AG10803 (cell line): Measurements from ENCODE around the gene TMBIM1.
A peak's percentile ranks its signal among the peaks of the same experiment; 100 is the strongest.

Experiments
- DNase-seq: peaks from one replicate; pipeline ENCODE4 v3.0.0; 2010; ENCODE audit warnings: low read depth
- H3K4me3 ChIP-seq: 2 replicates; pipeline ENCODE4 v1.5.1; 2011; ENCODE audit warnings: mild to moderate bottlenecking, low read length, control low read depth
- TF ChIP-seq, protein P1 (sequence below): conservative IDR thresholded peaks from 2 replicates; pipeline ENCODE4 v1.5.1; 2011; ENCODE audit warnings: mild to moderate bottlenecking, low read length, control low read depth, inconsistent platforms

The TMBIM1 gene

DNA sequence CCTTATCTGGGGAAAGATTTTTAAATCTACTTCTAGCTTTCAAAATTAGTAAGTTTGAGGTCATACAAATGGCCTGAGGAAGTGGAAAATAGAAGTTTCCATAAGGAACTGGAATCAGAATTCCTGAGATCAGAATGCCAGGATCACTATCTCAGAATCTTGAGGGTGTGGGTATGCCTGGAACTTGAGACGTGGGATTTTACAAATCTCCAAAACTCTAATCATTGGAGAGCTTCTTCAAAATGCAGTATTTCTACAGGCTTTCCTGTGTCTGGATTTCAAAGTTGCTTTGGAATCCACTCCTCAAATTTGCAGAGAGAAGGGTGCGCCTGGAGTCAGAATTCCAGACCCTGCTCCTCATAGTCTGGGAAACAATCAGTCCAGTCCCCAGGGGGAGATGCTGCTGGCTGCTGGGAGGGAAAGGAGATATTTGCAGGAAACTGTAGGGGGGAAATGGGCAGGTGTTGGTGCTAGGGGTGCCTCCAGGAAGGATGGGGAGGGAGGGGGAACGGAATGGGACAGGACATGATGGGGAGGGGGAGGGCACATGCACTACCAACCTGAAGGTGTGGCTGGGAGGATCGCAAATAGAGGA, 33.4 kb upstream of the TMBIM1 start:
- H3K4me3 ChIP-seq: no peak overlapping the region
- TF ChIP-seq, protein P1, sequence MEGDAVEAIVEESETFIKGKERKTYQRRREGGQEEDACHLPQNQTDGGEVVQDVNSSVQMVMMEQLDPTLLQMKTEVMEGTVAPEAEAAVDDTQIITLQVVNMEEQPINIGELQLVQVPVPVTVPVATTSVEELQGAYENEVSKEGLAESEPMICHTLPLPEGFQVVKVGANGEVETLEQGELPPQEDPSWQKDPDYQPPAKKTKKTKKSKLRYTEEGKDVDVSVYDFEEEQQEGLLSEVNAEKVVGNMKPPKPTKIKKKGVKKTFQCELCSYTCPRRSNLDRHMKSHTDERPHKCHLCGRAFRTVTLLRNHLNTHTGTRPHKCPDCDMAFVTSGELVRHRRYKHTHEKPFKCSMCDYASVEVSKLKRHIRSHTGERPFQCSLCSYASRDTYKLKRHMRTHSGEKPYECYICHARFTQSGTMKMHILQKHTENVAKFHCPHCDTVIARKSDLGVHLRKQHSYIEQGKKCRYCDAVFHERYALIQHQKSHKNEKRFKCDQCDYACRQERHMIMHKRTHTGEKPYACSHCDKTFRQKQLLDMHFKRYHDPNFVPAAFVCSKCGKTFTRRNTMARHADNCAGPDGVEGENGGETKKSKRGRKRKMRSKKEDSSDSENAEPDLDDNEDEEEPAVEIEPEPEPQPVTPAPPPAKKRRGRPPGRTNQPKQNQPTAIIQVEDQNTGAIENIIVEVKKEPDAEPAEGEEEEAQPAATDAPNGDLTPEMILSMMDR: no peak
- DNase-seq: no peak

DNA sequence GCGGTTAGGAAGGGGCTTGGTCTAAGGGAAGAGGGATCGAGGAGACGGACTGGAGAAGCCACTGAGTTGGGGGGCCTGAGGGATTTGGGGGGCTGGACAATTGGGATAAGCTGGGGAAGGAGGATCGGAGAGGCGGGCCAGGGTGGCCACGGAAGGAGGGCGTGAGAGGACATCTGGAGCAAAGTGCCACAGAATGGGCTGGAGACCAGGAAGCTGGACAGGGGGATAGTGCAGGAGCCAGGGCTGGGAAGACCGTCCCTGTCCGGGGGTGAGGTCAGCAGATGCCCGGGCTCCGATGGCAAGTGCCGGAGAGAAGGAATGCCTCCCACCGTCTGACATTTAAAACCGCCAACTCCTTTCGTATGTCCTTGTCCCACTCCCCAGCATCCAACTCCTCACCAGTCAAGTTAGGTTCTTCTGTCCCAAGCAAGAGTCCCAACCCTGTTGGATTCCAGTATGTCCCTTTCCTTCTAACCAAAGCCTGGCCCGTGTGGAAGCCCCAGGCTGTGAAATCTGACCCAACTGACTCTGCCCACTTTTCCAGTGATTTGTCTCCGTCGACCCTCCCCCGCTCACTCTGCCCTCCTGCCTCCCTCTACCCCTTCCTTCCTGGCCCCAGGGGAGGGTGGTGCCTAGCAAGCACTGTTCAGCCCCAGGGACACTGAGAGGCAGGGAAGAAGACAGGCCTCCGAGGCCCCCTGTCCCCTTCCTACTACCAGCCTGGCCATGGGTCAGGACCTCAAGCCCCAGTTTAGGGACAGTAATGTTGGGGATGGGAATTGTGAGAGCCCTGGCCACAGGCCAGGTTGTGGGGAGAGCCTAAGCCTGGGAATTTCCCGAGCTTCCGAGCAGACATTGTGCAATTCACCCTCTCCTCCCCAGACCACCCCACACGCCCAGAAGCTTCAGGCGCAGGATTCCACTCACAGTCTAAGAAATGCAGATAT, 31.5 kb upstream of the TMBIM1 start:
- peak overlapping the region; percentile 60 for H3K4me3 ChIP-seq
- peak; percentile 35 for DNase-seq
- TF ChIP-seq, protein P1: no peak

DNA sequence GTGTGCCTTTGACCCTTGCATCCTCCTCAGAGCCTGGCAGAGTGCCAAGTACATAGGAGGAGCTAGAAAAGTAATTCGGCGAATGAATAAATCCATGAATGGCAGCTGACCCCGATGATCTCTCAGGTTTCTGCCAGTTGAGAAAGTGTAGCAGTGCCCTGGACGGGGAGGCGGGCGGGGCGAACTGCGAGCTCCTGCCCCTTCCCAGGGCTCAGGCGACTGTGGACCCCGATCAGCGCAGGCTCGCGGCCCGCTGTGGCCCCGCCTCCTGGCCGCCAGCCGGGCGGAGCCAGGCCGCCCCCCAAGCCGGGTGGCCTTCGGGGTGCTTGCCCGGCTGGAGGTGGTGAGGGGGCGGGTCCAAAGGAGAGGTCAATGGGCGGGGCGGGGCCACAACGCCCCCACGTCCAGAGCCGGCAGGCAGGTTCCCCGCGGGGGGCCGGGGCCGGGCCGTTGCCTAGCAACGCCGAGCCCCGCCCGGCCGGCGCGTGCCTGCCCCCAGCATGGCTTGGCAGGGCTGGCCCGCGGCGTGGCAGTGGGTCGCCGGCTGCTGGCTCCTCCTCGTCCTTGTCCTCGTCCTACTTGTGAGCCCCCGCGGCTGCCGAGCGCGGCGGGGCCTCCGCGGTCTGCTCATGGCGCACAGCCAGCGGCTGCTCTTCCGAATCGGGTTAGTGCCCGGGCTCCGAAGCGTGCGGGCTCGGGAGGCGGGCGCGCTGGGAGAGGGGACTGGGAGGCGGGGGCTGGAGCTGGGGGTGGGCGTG, 30.6 kb upstream of the TMBIM1 start:
- peak overlapping the region; percentile 60 for H3K4me3 ChIP-seq
- peak; percentile 26 for DNase-seq
- TF ChIP-seq, protein P1: no peak

DNA sequence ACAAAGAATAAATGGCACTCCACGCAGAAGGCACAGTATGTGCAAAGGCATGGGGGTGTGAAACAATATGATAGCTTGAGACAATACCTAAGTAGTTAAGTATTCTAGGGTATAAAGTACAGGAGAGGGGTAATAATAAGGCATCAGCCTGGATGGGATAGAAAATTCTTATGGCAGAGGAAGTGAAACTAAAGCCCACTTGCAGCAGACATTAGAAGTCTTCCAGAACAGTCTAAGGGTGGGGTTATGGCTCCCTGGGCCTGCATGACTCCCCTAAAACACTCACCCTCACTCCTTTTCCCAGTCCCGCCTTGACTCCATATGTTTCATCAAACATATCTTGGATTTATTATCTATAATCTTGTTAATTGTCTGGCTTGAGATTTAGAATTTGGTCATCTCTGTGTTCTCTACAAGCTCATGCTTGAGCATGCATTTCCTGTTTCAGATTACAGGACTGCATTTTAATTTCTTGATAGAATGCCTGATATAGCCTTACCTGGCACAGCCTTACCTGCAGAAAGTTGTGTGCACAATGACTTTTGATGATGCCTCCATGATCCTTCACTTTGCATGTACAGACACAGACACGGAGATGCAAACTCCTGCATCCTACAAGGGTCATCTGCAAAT, 28.5 kb upstream of the TMBIM1 start:
- DNase-seq: no peak
- no peak overlapping the region for H3K4me3 ChIP-seq
- TF ChIP-seq, protein P1: no peak

DNA sequence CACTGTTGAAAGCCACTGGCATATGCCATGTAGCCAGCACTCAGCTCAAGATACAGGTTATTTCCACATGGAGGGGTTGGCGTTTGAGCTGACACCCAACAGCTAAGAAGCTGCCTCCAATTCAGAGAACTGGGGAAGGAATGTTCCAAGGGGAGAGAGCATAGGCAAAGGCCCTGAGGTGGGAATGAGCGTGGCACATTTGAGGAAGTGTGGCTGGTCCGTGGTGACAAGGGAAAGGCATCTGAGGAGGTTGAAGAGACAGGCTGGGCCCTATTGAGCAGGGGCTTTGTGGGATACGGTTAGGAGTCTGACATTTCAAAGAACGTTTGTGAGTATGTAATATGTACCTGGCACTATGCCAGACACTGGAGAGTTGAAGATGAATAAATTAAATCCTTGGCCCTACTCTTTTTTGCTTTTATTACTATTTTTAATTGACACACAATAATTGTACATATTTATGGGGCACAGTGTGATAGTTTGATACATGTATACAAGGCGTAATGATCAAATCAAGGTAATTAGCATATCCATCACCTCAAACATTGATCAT, 27.6 kb upstream of the TMBIM1 start:
- no peak for DNase-seq
- H3K4me3 ChIP-seq: no peak overlapping the region
- TF ChIP-seq, protein P1: no peak

DNA sequence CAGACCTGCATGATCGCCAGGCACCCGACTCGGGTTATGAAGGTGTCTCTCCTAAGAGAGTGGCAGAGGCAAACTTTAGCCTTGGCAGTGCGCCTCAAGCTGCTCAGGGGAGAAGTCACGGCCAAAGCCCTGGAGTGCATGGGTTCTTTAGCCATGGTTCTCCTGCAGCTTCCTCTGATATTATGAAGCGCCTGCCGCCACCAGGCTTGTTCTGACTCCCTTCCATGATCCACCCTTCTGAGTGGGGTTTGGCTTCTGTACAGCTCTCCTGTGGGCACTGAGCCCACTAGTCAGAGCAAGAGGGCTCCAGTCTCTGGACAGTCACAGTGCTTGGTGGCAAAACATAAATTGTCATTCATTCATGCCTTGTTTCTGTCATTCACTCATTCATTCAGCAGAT, 25.9 kb upstream of the TMBIM1 start:
- H3K4me3 ChIP-seq: no peak overlapping the region
- TF ChIP-seq, protein P1: no peak
- DNase-seq: no peak
